SK-N-SH (cell line): ENCODE results near the gene RIPOR2. TPM values are rescaled to one million over a fixed set of nuclear protein-coding genes. Genes with fewer than 3 reads are reported as not detected.

ENCODE experiments used
- CTCF ChIA-PET: fragments of 300-600, 350-600 bp; formaldehyde crosslinking; extraction: SDS; loops from one replicate; lab custom pipeline; 2021; lab: Yijun Ruan, JAX
- POLR2A ChIA-PET: fragments of 350-600 bp; sonication (Branson Sonifier 250); formaldehyde crosslinking; extraction: SDS; loops from one replicate; lab custom pipeline; 2020; ENCODE audit warnings: antibody characterized with exemption, inconsistent platforms; lab: Yijun Ruan, JAX
- DNase-seq: peaks from one replicate; pipeline ENCODE4 v3.0.0; 2012
- H2AFZ ChIP-seq: fragments of 200-600 bp; sonication (generic); 2 replicates; pipeline ENCODE4 v1.8.1; 2016; ENCODE audit warnings: antibody characterized with exemption, mild to moderate bottlenecking, low read depth
- H3F3A ChIP-seq: fragments of 200-600 bp; sonication (generic); replicated peaks from 2 replicates; pipeline ENCODE3; 2016; ENCODE audit warnings: antibody characterized with exemption, mild to moderate bottlenecking; ENCODE audit not compliant: insufficient read depth
- H3K27ac ChIP-seq, 2 experiments: fragments of 200-500 bp in 1 of 2; fragments of 200-600 bp in 1 of 2; sonication (Bioruptor generic) in 1 of 2; sonication (generic), shearing (Covaris generic) in 1 of 2; 2 replicates each; pipeline versions ENCODE4 v1.5.1 to v1.6.1; 2014 to 2016; ENCODE audit warnings: low read depth in 2 of 2, inconsistent platforms in 1 of 2, low read length in 1 of 2, mild to moderate bottlenecking in 1 of 2, mixed read lengths in 1 of 2
- H3K27me3 ChIP-seq: fragments of 200-600 bp; sonication (generic), shearing (Covaris generic); 2 replicates; pipeline ENCODE4 v1.6.1; 2016; ENCODE audit warnings: mixed run types; ENCODE audit not compliant: insufficient read depth
- H3K36me3 ChIP-seq, 2 experiments: fragments of 200-500 bp in 1 of 2; fragments of 200-600 bp in 1 of 2; sonication (Bioruptor generic) in 1 of 2; sonication (generic) in 1 of 2; replicated peaks in 1 of 2; 2 replicates each; pipeline versions ENCODE3 to v1.5.1; 2014 to 2016; ENCODE audit warnings: low read length in 1 of 2, mild to moderate bottlenecking in 1 of 2; ENCODE audit not compliant: insufficient read depth in 2 of 2, control insufficient read depth in 1 of 2
- H3K4me1 ChIP-seq, 2 experiments: fragments of 200-500 bp in 1 of 2; fragments of 200-600 bp in 1 of 2; sonication (Bioruptor generic) in 1 of 2; sonication (generic), shearing (Covaris generic) in 1 of 2; 2 replicates each; pipeline versions ENCODE4 v1.5.1 to v1.6.1; 2014 to 2016; ENCODE audit warnings: low read depth in 1 of 2, low read length in 1 of 2, mixed run types in 1 of 2; ENCODE audit not compliant: insufficient read depth in 2 of 2, control insufficient read depth in 1 of 2
- H3K4me2 ChIP-seq: fragments of 200-600 bp; sonication (generic), shearing (Covaris generic); 2 replicates; pipeline ENCODE4 v1.6.1; 2017; ENCODE audit warnings: mixed run types
- H3K4me3 ChIP-seq, 2 experiments: fragments of 200-500 bp in 1 of 2; fragments of 200-600 bp in 1 of 2; sonication (Bioruptor generic) in 1 of 2; sonication (generic), shearing (Covaris generic) in 1 of 2; 2 replicates each; pipeline versions ENCODE4 v1.5.1 to v1.8.1; 2014 to 2016; ENCODE audit warnings: low read depth in 2 of 2, inconsistent platforms in 1 of 2, low read length in 1 of 2, mild to moderate bottlenecking in 1 of 2, mixed read lengths in 1 of 2, moderate library complexity in 1 of 2
- H3K79me2 ChIP-seq: fragments of 200-600 bp; sonication (generic); 2 replicates; pipeline ENCODE4 v1.8.1; 2017; ENCODE audit warnings: mild to moderate bottlenecking; ENCODE audit not compliant: insufficient read depth
- H3K9ac ChIP-seq: fragments of 200-600 bp; sonication (generic); 2 replicates; pipeline ENCODE4 v1.6.1; 2017; ENCODE audit warnings: mixed run types
- H3K9me2 ChIP-seq: fragments of 200-600 bp; sonication (generic); 2 replicates; pipeline ENCODE4 v1.6.1; 2017; ENCODE audit warnings: mixed run types
- H3K9me3 ChIP-seq: fragments of 200-600 bp; sonication (generic); 2 replicates; pipeline ENCODE4 v1.6.1; 2017; ENCODE audit warnings: mixed run types, mild to moderate bottlenecking, moderate library complexity
- H4K20me1 ChIP-seq: fragments of 200-600 bp; sonication (generic); 2 replicates; pipeline ENCODE4 v1.6.1; 2017; ENCODE audit warnings: mild to moderate bottlenecking, mixed run types; ENCODE audit not compliant: insufficient read depth
- ELF1 ChIP-seq: IDR thresholded peaks from 2 replicates; pipeline ENCODE4 v1.4.0; 2012
- EP300 ChIP-seq, 2 experiments: IDR thresholded peaks; 2 replicates each; pipeline versions ENCODE4 v1.4.0 to v1.6.1; 2012; ENCODE audit warnings: borderline replicate concordance in 1 of 2, low read depth in 1 of 2, low read length in 1 of 2
- FOSL2 ChIP-seq: IDR thresholded peaks from 2 replicates; pipeline ENCODE4 v1.4.0; 2012; ENCODE audit warnings: low read depth, mild to moderate bottlenecking, moderate library complexity, borderline replicate concordance
- FOXJ3 ChIP-seq: sonication (generic); formaldehyde crosslinking; IDR thresholded peaks from 2 replicates; pipeline ENCODE4 v1.5.1; 2020; ENCODE audit warnings: mild to moderate bottlenecking, missing genetic modification reagents
- GABPA ChIP-seq: IDR thresholded peaks from 2 replicates; pipeline ENCODE4 v1.4.0; 2012; ENCODE audit warnings: low read depth, mild to moderate bottlenecking
- JUND ChIP-seq: IDR thresholded peaks from 2 replicates; pipeline ENCODE4 v1.4.0; 2012
- MEF2A ChIP-seq: IDR thresholded peaks from 2 replicates; pipeline ENCODE4 v1.4.0; 2012; ENCODE audit warnings: low read depth, borderline replicate concordance
- MXI1 ChIP-seq: IDR thresholded peaks from 2 replicates; pipeline ENCODE4 v1.6.1; 2012; ENCODE audit warnings: mild to moderate bottlenecking, low read depth, low read length, improper control_type of control experiment
- NFIC ChIP-seq: IDR thresholded peaks from 2 replicates; pipeline ENCODE4 v1.4.0; 2012; ENCODE audit warnings: borderline replicate concordance
- NRF1 ChIP-seq: IDR thresholded peaks from 2 replicates; pipeline ENCODE4 v1.6.1; 2012; ENCODE audit warnings: low read depth, mild to moderate bottlenecking, low read length
- POLR2AphosphoS5 ChIP-seq: IDR thresholded peaks from 2 replicates; pipeline ENCODE4 v1.6.1; 2012; ENCODE audit warnings: low read depth, low read length
- RAD21 ChIP-seq: IDR thresholded peaks from 2 replicates; pipeline ENCODE4 v1.6.1; 2012; ENCODE audit warnings: mild to moderate bottlenecking, low read length
- RCOR1 ChIP-seq: fragments of 150-350 bp; IDR thresholded peaks from 2 replicates; pipeline ENCODE4 v1.6.1; 2017; ENCODE audit warnings: antibody characterized with exemption, low read length
- RFX5 ChIP-seq: IDR thresholded peaks from 2 replicates; pipeline ENCODE4 v1.6.1; 2012; ENCODE audit warnings: mild to moderate bottlenecking, improper control_type of control experiment, low read length
- RXRA ChIP-seq: IDR thresholded peaks from 2 replicates; pipeline ENCODE4 v1.4.0; 2012; ENCODE audit warnings: low read depth, mild to moderate bottlenecking, borderline replicate concordance
- TAF1 ChIP-seq: IDR thresholded peaks from 2 replicates; pipeline ENCODE4 v1.6.1; 2012; ENCODE audit warnings: low read depth, mild to moderate bottlenecking, low read length, moderate library complexity, borderline replicate concordance
- WGBS: methylation state at CpG from one replicate; pipeline ENCODE4 v1.1.6; 2017; ENCODE audit warnings: low lambda C conversion rate; 5-methylcytosine and 5-hydroxymethylcytosine counted together
- polyA plus RNA-seq, 3 experiments: library from polyadenylated mRNA; depleted of rRNA; stranded (reverse); fragments of >200 nt; gene quantifications; 2 replicates each; pipeline ENCODE4 v1.2.3, GENCODE V29; 2012
- TF ChIP-seq, protein P1 (sequence below): fragments of 150-350 bp; IDR thresholded peaks from 2 replicates; pipeline ENCODE4 v1.6.1; 2017; ENCODE audit warnings: antibody characterized with exemption, low read length, low read depth, borderline replicate concordance
- TF ChIP-seq, protein P2 (sequence below): IDR thresholded peaks from 2 replicates; pipeline ENCODE4 v1.6.1; 2012; ENCODE audit warnings: mild to moderate bottlenecking, low read depth, low read length, moderate library complexity
- TF ChIP-seq, protein P3 (sequence below): fragments of 150-350 bp; IDR thresholded peaks from 2 replicates; pipeline ENCODE4 v1.6.1; 2016; ENCODE audit warnings: mild to moderate bottlenecking, low read depth, low read length
- TF ChIP-seq, protein P4 (sequence below): IDR thresholded peaks from 2 replicates; pipeline ENCODE4 v1.4.0; 2012; ENCODE audit warnings: low read depth, borderline replicate concordance
- TF ChIP-seq, protein P5 (sequence below): IDR thresholded peaks from 2 replicates; pipeline ENCODE4 v1.4.0; 2012; ENCODE audit warnings: low read depth

Gene RIPOR2
- polyA plus RNA-seq, 1 of the 3 experiments (the other 2 are of a cell fraction), result 0.05 TPM

DNA sequence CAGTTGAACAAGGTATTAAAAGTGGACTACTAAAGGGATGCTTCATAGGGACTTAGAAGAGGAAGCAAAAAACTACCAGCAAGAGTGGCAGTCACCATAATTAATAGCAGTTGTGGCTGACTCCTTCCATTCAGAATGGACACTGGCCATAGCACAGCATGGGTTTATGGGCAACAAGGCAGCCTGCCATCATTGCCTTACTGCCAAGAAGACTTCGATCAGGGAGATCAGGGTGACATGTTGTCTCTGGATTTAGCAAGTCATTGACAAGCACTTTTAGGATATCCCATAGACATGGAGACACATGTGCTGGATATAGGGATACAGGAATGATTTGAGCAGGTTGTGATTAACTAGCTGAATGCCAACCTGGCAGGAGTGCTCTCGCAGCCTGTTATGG is 35.3 kb upstream of the RIPOR2 start:
- no peak for DNase-seq
- no peak overlapping the region for H2AFZ ChIP-seq
- no peak overlapping the region for H3K27ac ChIP-seq
- no peaks in the 10 kb centered on the region for H3K36me3 ChIP-seq
- no peak overlapping the region for H3K4me3 ChIP-seq
- H3K27me3 ChIP-seq, result no peaks in the 10 kb centered on the region
- ChIA-PET CTCF (interaction anchor here (0.5 kb wide), 1 partner anchor 56 kb away, joined by 3 read pairs; no protein-coding TSS in a partner anchor), POLR2A (no interaction called here)
- no peaks in the 10 kb centered on the region for H4K20me1 ChIP-seq
- no peak for TF ChIP-seq RAD21
- no peaks in the 10 kb centered on the region for H3K9me2 ChIP-seq
- H3F3A ChIP-seq, result no peaks in the 10 kb centered on the region
- 48% methylated on average over 2 of the region's 2 CpGs for WGBS
- H3K9me3 ChIP-seq, result no peaks in the 10 kb centered on the region
- no peaks in the 10 kb centered on the region for H3K79me2 ChIP-seq
- H3K4me2 ChIP-seq, result no peak overlapping the region
- H3K9ac ChIP-seq, result no peak overlapping the region
- no peaks in the 10 kb centered on the region for H3K4me1 ChIP-seq

DNA sequence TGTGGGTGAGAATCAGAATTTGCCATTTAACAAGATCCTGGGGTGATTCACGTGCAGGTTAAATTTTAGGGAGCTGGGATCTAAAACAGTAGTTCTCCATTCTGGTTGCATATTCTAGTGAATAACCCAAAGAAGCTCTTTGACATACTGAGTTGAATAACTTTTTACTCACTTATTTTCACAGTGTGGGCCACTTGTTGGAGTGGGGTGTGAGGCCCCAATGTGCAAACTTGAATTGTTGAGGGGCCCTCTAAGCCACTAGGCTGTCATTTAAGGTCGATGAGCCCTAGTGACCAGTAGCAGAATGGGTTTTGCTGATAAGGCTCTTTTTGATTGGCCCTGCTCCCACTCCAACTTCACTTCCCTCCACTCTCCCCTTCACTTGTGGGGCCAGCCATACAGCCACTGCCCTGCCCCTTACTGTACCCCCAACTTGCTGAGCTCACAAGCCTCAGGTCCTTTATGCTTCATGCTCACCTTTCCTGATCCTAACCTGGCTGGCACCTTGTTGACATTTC is 33.6 kb upstream of the RIPOR2 start:
- no peak for TF ChIP-seq FOSL2
- no peak for TF ChIP-seq JUND
- TF ChIP-seq GABPA, result no peak
- TF ChIP-seq EP300 (IDR thresholded peaks at IDR 0.05; ENCODE audit: borderline replicate concordance in 1 of 2, low read depth in 1 of 2, low read length in 1 of 2), result no peak
- TF ChIP-seq MXI1, result no peak
- no peak for TF ChIP-seq RCOR1
- TF ChIP-seq, protein P1, sequence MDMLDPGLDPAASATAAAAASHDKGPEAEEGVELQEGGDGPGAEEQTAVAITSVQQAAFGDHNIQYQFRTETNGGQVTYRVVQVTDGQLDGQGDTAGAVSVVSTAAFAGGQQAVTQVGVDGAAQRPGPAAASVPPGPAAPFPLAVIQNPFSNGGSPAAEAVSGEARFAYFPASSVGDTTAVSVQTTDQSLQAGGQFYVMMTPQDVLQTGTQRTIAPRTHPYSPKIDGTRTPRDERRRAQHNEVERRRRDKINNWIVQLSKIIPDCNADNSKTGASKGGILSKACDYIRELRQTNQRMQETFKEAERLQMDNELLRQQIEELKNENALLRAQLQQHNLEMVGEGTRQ, result no peak
- TF ChIP-seq RXRA, result no peak
- TF ChIP-seq, protein P2, sequence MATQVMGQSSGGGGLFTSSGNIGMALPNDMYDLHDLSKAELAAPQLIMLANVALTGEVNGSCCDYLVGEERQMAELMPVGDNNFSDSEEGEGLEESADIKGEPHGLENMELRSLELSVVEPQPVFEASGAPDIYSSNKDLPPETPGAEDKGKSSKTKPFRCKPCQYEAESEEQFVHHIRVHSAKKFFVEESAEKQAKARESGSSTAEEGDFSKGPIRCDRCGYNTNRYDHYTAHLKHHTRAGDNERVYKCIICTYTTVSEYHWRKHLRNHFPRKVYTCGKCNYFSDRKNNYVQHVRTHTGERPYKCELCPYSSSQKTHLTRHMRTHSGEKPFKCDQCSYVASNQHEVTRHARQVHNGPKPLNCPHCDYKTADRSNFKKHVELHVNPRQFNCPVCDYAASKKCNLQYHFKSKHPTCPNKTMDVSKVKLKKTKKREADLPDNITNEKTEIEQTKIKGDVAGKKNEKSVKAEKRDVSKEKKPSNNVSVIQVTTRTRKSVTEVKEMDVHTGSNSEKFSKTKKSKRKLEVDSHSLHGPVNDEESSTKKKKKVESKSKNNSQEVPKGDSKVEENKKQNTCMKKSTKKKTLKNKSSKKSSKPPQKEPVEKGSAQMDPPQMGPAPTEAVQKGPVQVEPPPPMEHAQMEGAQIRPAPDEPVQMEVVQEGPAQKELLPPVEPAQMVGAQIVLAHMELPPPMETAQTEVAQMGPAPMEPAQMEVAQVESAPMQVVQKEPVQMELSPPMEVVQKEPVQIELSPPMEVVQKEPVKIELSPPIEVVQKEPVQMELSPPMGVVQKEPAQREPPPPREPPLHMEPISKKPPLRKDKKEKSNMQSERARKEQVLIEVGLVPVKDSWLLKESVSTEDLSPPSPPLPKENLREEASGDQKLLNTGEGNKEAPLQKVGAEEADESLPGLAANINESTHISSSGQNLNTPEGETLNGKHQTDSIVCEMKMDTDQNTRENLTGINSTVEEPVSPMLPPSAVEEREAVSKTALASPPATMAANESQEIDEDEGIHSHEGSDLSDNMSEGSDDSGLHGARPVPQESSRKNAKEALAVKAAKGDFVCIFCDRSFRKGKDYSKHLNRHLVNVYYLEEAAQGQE, result no peak
- no peak for TF ChIP-seq NFIC
- TF ChIP-seq, protein P3, sequence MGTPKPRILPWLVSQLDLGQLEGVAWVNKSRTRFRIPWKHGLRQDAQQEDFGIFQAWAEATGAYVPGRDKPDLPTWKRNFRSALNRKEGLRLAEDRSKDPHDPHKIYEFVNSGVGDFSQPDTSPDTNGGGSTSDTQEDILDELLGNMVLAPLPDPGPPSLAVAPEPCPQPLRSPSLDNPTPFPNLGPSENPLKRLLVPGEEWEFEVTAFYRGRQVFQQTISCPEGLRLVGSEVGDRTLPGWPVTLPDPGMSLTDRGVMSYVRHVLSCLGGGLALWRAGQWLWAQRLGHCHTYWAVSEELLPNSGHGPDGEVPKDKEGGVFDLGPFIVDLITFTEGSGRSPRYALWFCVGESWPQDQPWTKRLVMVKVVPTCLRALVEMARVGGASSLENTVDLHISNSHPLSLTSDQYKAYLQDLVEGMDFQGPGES, result no peak
- TF ChIP-seq RFX5, result no peak
- TF ChIP-seq TAF1, result no peak
- no peak for TF ChIP-seq MEF2A
- TF ChIP-seq, protein P4, sequence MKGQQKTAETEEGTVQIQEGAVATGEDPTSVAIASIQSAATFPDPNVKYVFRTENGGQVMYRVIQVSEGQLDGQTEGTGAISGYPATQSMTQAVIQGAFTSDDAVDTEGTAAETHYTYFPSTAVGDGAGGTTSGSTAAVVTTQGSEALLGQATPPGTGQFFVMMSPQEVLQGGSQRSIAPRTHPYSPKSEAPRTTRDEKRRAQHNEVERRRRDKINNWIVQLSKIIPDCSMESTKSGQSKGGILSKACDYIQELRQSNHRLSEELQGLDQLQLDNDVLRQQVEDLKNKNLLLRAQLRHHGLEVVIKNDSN, result no peak
- TF ChIP-seq NRF1, result no peak
- no peak for TF ChIP-seq ELF1
- no peak for TF ChIP-seq POLR2AphosphoS5
- no peak for TF ChIP-seq FOXJ3
- TF ChIP-seq, protein P5, sequence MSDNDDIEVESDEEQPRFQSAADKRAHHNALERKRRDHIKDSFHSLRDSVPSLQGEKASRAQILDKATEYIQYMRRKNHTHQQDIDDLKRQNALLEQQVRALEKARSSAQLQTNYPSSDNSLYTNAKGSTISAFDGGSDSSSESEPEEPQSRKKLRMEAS, result no peak
- Histone ChIP-seq H3F3A (no peaks in the 10 kb centered on the region), H3K27ac (no peak overlapping the region), H4K20me1 (no peaks in the 10 kb centered on the region), H3K9me3 (no peaks in the 10 kb centered on the region), H3K79me2 (no peaks in the 10 kb centered on the region), H3K9me2 (no peaks in the 10 kb centered on the region), H3K4me1 (no peaks in the 10 kb centered on the region), H3K36me3 (no peaks in the 10 kb centered on the region), H2AFZ (no peak overlapping the region), H3K4me2 (no peak overlapping the region), H3K4me3 (no peak overlapping the region), H3K27me3 (no peaks in the 10 kb centered on the region), H3K9ac (no peak overlapping the region)
- ChIA-PET POLR2A (no interaction called here), CTCF (interaction anchor here (0.9 kb wide), 1 partner anchor 22 kb away, joined by 4 read pairs; no protein-coding TSS in a partner anchor)
- no peak for DNase-seq
- 46% methylated on average over 2 of the region's 2 CpGs for WGBS
